Ureter (tissue), 1 donor: ENCODE measurements around the gene GBE1. TPM values are rescaled to one million over a fixed set of nuclear protein-coding genes. Genes with fewer than 3 reads are reported as not detected.

ENCODE experiments used
- DNase-seq: peaks from one replicate; pipeline ENCODE4 v3.0.0-alpha.2; 2020; ENCODE audit warnings: low spot score
- total RNA-seq: library from RNA; stranded (reverse); gene quantifications from one replicate; pipeline ENCODE4 v1.2.4, GENCODE V29; 2023
- donor health status: DM: yes; HTN: yes; CAD: no.

The GBE1 gene
- total RNA-seq, 1 donor from 2014 or later: 28.8 TPM

GRCh38 chr3:81699536-81700320 is 61.7 kb downstream of the GBE1 start:
- no peak for DNase-seq

DNA sequence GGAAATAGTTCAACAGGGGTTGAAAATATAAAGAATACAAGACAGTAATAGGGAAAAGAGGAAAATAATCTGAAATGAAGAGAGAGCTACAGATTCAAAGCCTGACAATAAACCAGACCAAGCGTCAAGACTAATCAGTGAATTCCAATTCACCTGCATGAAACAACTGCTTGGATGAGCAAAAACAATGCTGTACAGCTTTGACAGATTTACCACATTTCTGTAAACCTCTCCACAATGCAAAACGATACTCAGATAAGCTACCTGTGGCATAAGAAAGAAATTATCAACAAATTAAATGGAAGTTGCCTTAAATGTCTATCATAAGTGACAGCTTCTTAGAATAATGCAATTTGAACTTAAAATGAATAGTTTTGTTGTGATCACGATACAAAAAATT is 65.4 kb downstream of the GBE1 start:
- DNase-seq: no peak

GRCh38 chr3:81695302-81695701 is 66.1 kb downstream of the GBE1 start:
- no peak for DNase-seq

DNA sequence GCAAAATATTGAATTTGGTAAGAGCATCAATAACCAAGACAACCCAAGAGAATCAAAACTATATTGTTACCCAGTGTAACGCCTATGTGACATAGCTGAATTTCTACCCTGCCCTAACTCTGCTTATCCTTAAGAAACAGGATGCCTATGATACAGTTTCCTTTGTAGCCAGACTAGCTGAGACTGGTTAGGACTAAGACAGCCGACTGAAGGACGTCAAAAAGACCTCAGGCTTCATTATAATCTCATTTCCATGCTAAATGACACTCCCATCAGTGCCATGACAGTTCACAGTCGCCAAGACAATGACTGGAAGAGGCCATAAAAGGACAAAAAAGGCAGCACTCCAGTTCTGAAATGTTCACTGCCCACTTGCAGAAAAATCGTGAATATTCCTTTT is 66.8 kb downstream of the GBE1 start:
- DNase-seq: no peak

DNA sequence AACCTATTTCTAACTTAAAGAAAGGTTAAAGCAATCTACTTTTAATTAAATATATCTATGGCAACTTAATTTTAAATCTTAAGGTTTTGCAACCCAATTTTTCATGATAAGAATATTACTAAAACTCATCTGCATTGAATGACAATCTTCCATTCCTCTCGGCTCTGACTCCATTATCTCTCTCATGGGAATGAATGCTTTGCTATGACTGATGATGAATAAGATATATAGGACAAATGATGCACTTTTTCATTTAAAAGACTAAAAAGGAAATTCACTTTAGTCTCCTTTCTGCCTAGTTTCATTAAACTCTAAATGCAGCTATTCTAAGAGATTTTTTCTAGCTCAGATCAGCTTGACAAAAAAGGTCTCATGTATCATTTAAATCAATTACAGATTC is 68.7 kb downstream of the GBE1 start:
- no peak for DNase-seq

- DNase-seq: no peak
Observed at GRCh38 chr3:81689617-81690016, 71.8 kb downstream of the GBE1 start.

DNA sequence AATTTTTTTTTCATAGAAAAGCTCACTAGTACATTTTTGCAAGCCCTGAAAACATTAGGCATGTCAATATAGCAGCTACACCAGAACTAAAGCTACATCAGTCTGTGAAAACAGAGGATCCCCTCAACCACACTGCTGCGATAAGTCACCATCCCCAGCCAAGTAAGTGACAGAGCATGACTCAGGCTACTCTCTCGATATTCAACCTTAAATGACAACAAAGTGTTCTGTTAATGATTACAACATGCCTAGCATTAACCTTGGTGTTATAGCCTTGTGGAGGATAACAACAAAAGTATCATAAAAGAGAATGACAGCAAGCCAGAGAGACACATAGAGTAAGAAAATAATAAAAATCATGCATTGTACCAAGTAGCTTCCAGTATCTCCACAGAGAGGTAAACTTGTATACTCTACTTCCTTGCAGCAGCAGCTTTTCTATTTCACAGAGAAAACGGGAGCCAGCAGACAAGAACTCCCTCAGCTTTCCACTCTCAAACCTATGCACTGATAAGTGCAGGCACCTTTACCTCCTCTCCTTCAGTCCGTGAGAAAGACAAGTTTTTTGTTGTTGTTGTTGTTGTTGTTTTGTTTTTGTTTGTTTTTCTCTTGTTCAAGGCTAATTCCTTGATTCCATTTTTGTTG is 76.6 kb downstream of the GBE1 start:
- no peak for DNase-seq

DNA sequence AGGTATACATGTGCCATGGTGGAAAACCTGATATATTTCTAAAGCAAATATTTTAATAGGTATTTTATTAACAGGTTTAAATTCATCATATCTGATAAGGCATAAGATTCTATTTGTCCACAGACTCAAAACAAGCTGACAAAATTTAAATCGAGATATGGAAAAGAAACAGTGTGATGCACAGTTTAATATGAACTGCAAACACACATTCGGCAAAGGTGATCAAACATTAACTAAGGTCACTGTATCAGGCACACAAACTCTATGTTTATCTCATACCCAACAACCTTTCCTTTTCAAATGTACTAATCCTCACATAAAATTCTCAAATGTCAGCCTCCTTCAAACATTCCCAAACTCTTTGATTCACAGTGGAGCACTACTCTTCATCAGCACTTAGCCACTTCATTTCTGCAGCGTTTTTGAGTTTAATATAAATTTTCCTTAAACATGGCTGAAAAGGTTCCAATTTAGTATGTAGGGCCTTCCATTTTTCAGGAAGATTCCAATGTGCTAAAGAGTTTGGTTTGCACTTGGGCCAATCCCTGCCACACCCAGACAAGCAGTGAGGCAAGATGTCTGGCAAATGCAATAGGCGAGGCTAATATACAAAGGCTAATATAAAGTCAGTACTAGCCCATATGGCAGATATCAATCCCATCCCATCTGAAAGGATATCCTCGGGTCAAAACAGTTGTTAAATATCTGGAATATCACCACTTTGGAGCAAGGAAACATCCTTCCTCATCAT is 84.6 kb downstream of the GBE1 start:
- DNase-seq: no peak

GRCh38 chr3:81674690-81675089 is 86.8 kb downstream of the GBE1 start:
- DNase-seq: no peak

DNA sequence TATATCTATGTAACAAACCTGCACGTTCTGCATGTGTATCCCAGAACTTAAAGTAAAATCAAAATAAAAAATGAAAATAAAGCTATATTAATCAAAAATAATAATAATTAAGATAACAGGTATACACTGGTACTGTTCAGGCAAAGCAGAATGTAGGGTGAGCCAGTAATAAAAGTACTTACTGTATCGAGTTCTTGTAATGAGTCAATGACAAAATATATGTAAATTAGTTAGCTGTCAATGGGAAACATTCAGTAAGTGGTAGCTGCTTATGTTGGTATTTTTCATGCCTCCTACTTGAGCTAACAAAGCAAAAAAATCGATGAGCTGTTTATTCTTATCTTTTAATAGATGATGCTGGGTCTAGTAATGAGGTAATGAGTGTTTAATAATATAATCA is 93.2 kb downstream of the GBE1 start:
- DNase-seq: no peak

- no peak for DNase-seq
Observed at GRCh38 chr3:81666502-81667121, 94.8 kb downstream of the GBE1 start.

DNA sequence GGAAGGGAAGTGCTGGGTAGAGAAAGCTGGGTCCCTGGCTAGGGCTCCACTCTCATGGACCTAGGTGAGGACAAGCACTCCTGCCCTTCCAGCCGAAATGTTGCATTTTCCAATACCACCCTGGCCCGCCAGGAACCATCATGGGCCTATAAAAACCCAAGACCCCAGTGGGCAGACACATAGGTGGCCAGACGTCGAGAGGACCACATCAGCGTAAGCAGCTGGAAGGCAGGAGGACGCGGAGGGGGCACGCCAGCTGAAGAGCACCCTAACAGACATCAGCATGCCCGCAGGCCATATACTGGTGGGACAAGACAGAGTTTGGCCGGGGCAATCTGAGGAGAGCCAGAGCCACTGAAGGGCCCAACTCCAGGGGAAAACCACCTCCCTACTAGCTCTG is 98.3 kb downstream of the GBE1 start:
- DNase-seq: no peak

DNA sequence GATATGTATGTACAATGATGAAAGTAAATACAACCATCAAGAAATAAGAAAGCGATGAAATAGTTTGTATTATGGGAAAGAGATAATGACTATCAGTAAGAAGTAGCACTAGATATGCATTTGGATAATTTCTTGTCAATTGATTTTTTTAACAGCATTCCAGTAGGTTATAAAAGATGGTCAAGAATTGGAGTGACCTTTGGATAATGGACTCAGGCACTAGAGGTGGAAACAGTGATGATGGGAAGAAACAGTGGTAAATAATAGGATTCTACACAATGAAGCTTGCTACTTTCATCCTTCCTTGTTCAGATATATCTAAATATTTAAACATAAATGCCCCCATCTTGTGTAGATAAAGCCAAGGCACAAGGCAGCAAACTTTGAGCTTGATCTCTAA is 101.4 kb downstream of the GBE1 start:
- no peak for DNase-seq

GRCh38 chr3:81658322-81658997 is 103.0 kb downstream of the GBE1 start:
- DNase-seq: no peak

DNA sequence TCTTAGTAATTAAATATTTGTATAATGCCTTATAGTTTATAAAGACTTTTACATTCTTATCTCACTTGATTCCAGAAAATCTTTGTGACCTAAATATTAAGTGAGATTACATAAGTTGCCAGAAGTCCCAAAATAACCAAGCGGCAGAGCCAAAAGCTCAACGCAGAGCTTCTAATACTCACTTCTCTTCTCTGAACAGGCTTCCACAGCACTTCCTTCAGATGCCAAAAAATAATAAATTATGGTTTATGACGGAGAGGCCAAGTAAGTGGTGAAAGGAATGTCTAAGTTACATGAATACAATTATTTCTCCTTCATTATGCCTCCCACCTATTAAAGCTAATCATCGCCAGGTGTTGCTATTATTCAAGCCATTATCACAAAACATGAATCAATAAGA is 110.3 kb downstream of the GBE1 start:
- DNase-seq: no peak

GRCh38 chr3:81650187-81650586 is 111.3 kb downstream of the GBE1 start:
- no peak for DNase-seq

GRCh38 chr3:81645248-81645647 is 116.2 kb downstream of the GBE1 start:
- DNase-seq: no peak

GRCh38 chr3:81643721-81644120 is 117.7 kb downstream of the GBE1 start:
- DNase-seq: no peak

GRCh38 chr3:81638480-81638879 is 123.0 kb downstream of the GBE1 start:
- DNase-seq: no peak

DNA sequence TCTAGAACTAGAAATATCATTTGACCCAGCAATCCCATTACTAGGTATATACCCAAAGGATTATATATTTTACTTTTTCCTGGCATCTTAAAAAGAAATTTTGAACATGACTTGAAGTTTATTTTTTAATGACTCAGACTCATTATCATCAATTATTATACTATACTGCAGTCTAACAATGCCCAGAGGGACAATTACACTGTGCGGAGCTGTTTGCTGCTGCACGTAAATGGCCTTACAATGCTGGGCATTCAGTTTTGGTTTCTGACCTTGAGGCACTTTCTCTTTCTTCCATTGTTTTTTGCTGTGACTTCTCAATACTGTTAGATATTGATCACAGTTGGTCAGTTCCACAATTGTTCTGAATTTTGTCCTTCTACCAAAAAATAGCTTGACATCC is 128.8 kb downstream of the GBE1 start:
- DNase-seq: no peak

- no peak for DNase-seq
Observed at GRCh38 chr3:81624756-81625155, 136.7 kb downstream of the GBE1 start.

DNA sequence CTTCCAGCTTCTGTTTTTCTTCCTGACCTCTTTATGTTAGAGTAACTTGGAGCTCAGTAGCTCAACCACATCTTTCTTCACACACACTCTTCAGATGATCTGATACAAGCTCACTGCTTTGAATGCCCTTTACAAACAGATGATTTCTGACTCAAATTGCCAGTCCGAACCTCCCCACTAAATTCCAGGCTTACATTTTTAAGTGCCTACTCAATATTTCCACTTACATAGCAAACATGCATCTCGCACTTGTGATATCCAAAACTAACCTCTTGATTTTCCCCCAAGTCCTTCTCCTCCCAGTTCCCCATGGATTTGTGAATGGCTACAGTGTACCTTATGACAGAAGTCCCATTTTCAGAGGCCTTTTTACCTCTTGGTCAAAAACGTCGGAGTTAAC is 139.1 kb downstream of the GBE1 start:
- DNase-seq: no peak
